RKO (cell line): Measurements from ENCODE around the gene DUSP8.
A peak's percentile ranks its signal among the peaks of the same experiment; 100 is the strongest.

Source experiments
- DNase-seq: peaks from one replicate; pipeline ENCODE4 v3.0.0-alpha.2; 2016; ENCODE audit warnings: low spot score

DUSP8 gene

DNA sequence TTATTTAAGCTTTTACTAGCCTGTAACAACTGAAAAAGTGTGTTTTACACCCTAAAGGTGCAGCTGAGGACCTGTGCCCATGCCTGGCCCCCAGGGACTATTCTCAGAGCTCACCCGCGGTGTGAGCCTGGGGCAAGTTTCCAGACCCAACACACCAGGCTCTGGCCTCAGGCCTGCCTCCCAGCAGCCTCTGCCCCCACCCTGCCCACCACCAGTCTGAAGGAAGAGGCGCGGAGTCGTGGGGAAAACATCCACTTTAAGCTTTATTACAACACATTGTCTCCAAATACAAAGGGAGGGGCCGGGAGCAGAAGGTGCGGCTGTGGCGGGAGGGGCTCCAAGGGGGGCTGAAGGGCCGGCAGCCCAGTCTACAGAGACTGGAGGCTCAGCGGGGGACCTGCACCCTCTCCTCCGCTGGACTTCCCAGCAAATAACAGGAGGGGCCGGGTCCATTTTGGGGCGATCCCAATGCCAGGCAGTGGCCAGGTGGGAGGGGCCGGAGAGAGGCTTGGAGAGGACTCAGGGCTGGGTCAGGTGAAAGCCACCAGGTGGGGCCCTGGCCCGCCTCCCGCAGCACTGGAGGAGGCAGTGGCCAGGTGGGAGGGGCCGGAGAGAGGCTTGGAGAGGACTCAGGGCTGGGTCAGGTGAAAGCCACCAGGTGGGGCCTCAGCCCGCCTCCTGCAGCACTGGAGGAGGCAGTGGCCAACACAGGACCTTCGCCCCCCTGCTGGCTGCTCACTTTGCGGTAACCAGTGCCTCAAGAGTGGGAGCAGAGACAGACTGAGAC is 18.1 kb downstream of the DUSP8 start:
- DNase-seq: no peak

DNA sequence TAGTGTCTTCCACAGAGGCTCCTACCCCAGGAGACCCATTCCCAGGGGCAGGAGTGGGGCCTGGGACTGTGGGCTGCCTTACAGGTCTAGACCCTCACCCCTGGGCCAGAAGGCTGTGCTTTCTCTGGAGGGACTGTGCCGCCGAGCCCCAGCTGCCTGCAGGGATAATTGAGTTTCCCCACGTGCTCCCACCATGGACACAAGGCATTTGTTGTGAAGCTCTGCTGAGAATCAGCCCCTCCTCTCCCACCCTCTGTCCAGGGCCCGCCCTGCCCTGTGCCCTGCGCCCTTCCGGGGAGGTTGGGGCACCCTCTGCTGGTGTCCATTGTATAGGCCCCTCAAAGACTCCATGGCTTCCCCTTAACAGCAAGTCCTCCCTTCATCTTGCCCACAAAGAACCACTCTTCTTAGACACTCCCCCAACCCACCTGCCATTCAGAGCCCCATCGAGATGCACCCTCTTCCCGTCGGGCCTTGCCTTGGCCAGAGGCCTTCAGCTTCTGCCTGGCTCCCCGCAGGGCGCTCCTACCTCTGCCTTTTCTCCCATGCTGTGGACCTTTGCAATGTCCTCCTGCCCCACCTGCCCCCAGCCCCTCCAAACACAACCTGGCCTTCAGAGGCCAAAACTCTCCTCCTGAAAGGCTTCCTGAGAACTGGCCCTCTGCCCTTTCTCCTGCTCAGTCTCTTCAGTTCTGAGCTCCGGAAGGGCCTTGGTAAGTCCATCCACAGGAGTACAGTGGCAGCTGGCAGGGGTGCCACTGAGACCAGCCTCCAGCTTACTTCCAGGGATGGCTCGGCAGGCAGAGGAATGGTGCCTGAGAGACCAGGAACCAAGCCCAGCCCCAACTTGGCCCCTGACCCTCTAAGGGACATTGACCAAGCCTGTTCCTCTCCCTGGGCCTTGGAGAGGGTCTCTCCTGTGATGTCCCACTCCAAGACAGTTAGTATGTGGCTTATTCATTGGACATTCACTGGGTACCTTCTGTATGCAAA is 22.4 kb downstream of the DUSP8 start:
- no peak for DNase-seq

DNA sequence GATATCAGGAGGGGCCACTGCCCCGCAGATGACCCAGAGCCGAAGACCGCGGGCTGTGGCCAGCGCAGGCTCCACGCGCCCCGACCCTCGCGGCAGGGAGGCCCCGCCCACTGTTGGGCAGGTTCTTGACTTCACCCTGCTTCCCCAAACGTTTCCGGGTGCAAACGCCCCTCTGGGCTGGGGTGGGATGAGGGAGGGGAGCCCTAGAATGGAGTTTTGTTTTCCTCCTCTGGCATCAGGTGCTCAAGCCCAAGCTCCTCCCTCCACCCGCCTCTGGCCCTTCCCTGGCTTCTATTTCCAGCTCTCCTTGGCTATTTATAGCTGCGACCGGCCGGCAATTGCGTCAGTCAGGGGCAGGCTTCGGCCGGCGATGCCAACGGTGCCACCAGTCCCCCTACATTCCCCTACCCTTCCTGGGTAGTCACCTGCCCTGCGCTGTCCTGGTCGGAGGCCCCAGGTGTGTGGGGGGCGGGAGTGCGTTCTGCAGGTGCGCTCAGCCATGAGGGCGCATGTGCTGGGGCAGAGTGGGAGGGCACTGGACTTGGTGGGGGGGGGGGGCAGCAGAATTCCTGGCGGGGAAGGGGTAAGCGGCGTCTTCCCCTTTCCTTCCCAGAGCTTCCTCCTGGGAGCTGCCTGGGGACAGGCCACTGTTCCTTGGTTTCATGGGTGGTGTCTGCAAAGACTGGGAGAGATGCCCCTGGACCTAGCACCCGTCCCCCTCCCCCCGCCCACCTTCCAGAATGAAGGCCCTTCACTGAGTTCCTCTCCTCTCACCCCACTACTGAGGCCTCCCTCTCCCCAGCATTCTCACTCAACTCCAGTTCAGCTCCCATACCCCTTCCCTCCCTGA is 23.6 kb downstream of the DUSP8 start:
- DNase-seq: peak; percentile 51

DNA sequence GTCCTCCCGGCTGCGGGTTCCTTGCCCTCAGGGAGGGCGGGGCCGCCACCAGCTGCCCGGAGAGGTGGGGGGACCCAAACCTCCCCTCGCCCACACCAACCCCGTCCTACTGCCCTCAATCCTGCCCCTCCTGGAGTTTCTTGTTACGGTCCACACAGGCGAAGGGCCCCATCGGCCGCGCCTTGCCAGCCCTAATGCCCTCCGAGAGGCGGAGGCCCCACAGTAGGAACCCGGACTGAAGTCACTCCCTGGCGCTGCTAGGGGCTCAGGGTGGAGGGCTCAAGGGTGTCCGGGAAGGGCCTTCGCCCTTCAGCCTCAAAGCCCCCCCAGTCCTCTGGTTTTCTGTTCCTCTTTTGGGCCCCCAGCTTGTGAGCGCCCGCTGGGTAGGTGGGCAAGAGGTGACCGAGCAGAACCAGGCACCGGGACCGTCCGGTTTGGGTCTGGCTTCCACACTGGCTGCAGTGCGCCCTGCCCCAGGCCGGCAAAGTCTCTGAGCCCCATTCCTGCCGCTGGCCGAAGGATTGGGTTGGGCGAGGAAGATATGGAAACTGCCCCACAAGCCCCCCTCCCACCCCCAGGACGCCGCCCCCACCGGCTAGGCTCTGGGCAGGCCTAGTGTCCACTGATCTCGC is 24.5 kb downstream of the DUSP8 start:
- no peak for DNase-seq

DNA sequence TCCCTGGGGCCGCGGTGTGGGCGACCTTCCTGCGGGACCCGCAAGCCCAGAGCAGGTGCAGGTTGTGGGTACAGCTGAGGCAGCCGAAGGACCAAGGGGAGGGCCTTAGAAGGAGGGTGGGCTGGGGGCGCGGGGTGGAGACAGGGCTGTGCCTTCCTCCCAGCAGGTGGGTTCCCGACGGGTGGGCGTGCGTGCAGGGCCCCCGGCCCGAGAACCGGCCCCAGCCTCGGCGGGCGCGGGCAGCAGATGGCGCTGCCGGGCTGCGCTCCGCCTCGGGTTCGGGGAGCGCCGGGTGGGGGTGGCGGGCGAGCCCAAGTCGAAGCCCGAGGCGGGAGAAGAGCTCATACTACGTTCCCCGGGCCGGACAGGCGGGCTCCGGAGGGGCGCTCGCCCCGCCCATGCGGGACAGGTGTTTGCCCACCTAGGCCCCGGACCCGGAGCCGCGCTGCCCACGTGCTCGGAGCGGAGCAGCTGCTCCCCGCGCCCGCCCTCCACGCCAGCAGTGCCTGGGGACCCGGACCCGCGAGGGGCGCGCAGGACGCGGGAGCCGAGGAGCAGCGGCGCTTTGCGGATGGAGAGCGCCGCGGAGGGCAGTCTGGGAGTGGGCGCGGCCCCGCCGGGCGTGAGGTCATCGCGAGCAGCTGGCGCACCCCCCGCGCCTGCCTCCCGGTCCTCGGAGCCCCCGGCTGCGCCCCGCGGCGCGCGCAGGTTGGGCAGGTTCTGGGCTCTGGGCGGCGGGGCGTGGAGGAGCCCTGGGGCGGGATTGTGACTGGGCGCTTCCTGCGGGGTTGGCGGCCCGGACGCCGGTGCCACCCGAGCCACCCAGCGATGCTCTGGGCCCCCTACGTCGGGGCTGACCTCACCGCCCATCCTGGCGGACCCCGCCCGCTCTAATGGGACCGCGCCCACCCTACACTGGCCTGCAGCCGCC is 25.3 kb downstream of the DUSP8 start:
- peak; percentile 59 for DNase-seq

DNA sequence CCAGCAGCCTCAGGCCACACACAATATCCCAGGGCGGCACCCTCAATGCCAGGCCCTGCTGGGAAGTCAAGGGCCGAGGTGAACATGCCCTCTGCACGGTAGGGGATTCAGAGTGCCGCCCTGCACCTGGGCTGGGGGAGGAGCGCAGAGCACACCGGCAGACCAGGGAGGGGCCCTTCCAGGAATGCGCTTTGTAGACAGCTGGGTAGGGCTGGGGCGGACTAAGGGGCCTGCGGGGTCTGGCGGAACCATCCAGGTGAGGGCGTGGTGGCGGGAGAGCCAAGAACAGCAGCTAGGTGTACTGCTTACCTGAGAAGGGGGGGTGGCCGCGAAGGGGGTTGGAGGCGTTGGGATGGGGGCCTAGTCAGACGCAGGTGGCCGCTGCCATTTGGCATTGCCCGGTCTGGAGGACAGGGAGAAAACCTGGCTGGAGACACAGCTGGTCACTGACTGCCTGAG is 26.0 kb downstream of the DUSP8 start:
- DNase-seq: no peak

DNA sequence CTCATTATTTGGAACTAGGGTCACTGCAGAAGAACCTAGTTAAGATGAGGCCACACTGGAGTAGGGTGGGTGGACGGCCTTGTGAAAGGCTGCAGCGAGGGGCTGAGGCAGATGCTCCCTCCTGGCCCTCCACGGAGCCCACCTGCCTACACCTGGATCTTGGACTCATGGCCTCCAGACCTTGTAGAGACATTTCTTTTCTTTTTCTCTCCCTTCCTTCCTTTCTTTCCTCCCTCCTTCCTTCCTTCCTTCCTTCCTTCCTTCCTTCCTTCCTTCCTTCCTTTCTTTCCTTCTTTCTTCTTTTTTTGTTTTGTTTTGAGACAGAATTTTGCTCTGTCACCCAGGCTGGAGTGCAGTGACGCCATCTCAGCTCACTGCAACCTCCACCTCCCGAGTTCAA is 26.6 kb downstream of the DUSP8 start:
- no peak for DNase-seq

DNA sequence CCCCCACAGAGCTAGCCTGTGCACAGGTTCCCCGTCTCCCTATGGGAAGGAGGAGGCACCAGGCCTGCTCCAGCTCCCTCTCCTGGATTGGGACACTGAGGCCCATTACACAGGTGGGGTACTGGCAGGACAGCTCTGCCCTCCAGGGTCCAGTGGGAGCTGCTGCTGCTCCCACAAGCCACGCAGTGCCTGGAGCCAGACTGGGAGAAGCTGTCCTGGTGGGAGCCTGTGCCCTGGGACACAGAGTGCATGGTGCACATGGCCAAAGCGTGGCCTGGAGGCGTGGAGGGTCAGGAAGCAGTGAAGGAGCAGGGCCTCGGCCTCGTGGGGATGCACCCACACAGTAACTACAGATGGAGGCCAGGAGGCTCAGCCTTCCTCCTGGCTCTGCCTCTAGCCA is 27.5 kb downstream of the DUSP8 start:
- DNase-seq: no peak

DNA sequence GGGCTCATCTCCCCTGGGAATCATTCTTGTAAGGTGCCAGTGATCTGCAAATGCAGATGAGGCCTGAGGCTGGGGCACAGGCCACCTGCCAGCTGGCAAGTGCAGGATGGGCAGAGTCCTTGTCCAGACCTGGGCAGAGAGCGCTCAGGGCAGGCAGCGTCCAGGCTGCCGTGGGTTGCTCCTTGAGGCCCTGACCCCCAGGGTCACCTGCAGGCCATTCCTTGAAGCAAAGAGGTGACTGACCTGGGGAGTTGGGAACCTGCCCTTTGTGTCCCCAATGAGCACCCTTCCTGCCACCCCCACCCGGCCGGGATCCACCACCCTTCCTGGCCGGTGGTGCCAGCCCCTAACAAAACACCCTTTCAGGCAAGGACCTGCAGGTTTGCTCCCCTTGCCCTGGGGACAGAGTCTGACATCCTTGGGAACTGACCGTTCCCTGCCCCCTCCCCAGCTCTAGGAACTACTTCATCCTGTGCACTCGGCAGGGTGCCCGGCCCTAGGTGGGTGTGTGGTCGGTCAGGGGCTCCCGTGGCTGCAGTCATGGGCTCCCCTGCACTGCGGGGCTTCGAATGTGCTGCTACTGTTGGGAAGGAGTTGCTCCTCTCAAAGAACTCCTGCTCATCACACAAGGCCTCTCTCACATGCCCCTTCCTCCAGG is 28.3 kb downstream of the DUSP8 start:
- DNase-seq: no peak

DNA sequence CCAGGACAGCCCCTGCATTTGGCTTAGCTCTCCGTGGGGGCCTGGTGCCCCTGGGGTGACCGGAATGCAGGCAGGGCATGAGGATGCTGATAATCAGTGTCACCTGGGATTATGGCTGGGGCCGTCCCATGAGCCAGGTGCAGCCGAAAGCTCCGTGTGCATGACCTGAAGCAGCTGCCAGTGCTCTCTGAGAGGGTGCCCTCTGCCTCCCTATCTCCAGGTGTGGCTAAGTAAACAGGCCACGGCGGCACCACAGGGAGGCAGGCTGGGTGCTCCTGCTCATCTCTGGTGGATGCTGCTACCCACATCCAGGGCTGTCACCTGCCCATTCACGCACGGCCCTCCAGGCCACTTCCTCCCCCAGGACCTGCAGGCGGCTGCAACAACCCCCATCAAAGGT is 29.8 kb downstream of the DUSP8 start:
- DNase-seq: no peak

DNA sequence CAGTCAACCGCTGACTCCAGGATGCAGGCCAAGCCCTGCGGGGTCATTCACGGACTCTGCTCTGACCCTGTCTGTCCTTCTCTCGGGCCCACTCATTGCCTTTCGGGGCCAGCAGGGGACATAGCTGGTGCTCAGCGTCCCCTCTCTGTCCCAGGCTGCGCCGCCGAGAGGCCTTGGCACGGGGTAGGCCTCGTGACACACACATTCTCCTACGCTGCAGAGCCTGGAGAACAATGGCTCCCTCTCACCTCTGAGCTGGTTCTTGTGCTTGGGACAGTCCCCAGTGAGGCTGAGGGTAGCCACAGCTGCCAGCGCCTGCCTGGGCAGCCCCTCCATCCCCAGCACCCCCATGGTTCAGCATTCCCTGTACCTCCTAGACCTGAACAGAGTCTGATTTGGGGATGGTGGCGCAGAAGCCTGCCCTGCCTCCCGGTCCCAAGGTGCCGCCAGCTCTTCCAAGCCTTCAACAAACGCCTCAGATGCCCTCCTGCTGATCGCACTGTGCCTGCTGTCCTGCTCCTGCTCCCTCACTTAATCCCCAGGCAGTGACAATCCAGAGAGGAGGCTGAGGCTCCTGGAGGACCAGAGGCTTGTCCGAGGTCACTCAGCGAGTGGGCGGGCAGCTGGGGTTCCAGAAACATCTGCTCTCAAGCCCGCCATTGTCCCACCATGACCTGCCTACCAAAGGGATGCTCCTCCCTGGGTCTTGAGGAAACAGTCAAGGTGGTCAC is 30.4 kb downstream of the DUSP8 start:
- no peak for DNase-seq

DNA sequence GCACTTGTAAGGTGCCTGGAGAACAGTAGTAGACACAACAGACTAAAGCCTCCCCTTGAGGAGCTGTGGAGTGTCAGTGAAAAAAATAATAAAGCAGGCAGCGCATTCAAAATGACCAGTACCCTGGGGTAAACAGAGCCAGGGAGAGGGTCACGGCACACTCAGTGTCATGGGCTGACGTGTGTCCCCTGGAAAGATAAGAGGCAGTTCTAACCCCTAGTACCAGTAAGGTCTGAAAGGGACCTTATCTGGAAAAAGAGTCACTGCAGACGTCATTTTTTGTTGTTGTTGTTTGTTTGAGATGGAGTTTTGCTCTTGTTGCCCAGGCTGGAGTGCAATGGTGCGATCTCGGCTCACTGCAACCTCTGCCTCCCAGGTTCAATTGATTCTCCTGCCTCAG is 32.0 kb downstream of the DUSP8 start:
- no peak for DNase-seq

DNA sequence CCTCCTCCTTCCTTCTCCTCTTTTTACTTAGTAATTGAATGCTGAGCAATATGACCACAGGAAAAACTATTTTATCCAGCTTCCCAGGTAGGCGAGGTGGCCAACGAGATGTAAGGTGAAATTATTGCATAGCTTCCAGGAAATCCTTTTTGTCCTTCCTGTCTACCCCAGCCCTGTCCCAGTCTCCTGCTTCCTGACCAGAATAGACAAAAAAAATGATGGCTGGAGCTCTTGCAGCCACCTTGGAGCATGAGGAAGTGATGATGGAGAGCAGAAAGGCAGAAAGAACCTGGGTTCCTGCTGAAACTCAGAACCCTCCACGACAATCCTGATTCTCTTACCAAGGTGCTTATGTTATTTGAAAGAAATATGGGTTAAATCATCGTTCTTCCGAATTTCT is 33.9 kb downstream of the DUSP8 start:
- no peak for DNase-seq

DNA sequence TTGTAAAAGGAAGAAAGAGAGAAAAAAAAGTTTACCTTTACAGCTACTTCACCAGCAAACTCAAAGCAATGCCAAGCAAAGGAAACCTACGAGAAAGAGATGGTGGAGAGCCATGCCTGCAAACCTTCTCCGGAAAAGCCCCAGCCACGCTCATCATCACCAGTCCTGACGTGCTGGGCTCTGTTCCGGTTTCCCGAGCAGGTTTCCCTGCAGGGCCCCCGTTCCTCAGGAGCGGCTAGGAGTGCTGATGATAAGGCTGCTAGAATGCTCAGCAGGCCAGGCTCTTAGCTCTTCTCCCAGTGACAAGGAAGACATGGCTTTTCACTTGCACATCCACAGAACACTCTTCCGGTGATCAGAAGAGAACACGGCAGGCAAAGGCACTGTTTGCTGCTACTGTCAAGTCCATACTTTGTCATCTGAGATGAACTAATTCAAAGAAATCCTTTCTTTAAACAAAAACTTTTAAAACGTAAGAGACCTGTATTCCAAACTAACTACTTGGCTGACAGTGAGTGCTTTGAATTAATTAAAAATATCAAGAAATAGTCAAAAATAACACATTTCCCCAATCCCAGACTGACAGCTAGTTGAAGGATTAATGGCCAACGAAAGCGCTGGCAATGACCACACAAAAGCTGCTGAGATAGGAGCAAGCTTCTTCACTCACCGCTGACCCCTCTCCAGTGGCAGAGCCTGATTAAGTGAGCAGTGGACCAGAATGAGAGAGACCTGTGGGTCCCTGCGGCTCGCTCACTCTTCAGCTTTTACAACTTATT is 35.8 kb downstream of the DUSP8 start:
- no peak for DNase-seq

DNA sequence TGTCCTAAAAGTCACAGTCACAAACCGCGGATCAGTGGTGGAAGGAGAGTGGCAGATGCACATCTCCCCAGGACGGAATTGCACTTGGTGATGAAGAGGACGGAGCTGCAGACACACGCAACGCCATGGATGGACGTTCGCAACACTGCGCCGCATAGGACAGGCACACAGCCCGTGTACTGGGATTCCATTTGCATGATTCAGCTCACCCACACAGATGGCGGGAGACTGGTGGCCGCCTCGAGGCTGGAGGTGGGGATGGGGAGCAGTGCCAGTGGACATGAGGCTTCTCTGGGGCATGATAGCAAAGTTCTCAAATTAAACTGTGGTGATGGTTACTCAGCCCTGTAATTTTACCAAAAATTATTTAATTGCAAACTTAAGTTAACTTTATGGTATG is 37.4 kb downstream of the DUSP8 start:
- no peak for DNase-seq

DNA sequence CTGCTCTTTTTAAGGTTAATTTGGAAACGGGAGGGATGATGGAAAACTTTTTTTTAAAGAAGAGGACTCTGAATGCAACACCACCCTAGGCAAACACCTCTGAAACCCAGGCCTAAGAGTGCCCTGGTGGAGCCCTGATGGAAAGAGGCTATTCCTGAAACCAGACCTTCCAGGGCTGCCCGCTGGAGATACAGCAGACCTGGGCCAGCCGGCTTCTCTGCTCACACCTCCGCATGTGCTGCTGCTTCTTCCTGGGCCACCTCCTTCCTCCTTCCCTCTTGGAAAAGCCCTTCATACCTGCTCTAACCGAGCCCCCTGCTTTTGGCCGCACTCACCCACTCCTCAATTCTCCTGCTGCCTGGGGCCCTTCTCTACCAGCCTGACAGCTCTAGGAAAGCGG is 37.9 kb downstream of the DUSP8 start:
- DNase-seq: no peak

DNA sequence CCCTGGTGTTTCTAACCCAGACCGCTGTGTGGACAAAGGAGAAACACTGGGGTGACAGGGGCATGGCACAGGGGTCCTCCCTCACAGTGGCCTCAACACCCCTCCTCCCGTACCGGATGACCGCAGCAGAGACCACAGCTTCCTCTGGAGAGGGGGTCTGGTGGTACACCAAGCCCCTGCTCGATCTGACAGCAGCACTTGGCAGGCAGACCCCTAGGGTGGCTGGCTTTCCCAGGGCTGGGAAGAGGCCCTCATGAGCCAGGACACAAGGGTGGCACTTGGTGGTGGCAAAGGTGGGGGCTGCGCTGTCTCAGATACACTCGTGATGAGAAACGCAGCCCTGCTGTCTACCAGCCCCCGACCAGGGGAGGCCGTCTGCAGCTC is 38.7 kb downstream of the DUSP8 start:
- DNase-seq: no peak

DNA sequence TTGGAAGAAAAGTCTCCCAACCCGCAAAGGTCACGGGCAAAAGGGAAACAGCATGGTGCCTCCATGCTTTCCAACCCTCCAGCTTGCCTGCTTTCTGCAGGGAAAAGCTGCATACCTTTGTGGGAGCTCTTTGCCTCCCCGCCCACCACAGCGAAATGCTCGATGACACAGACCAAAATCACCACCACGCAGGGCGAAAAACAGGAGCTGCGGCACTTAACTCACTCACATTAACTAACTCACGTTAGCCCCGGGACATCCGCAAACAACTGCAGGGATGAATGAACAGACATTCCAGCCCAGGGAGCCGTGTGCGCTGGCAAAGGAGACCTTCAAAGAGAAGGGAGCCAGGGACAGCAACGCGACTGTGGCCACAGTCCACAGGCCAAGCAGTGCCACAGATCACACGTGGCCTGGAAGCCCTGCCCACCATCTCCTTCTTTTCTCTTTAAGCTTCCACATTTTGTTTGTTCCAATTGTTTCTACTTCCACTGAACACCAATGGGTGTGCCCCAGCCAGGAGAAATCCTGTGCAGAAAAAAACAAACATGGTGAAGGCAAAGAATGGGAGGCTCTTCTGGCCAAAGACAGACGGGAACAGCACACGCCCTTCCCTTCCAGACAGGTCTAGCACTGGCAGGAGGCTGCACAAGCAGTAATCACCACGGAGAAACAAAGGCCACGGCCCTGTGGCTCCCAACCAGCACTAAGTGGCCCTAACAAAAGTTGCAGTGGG is 39.3 kb downstream of the DUSP8 start:
- DNase-seq: no peak
